ENCODE data around the gene TRIM10. TPM values are rescaled to one million over a fixed set of nuclear protein-coding genes. Genes with fewer than 3 reads are reported as not detected.

TRIM10 gene
- total RNA-seq, 1 donor from 2014 or later: not detected

- intact Hi-C loops (cut with DNase I): no loop called here
- Histone ChIP-seq H3K27me3 (peaks cover 45% of the 10 kb centered on the region), H3K27ac (no peak overlapping the region), H3K9me3 (no peaks in the 10 kb centered on the region), H3K36me3 (no peaks in the 10 kb centered on the region), H3K4me3 (no peak overlapping the region), H3K4me1 (peaks cover 13% of the 10 kb centered on the region)
- ATAC-seq: peak; percentile 96
- DNase-seq: peak; percentile 68
- TF ChIP-seq CTCF (IDR thresholded peaks at IDR 0.05): peak; percentile 99
These were observed 29.8 kb downstream of the TRIM10 start for GRCh38 chr6:30130887-30131862.

GRCh38 chr6:30130179-30130679, 30.8 kb downstream of the TRIM10 start:
- ATAC-seq (peak; percentile 8), DNase-seq (no peak)
- intact Hi-C loops (cut with DNase I): no loop called here
- no peaks in the 10 kb centered on the region for H3K36me3 ChIP-seq
- peaks cover 45% of the 10 kb centered on the region for H3K27me3 ChIP-seq
- TF ChIP-seq CTCF (IDR thresholded peaks at IDR 0.05): no peak
- no peaks in the 10 kb centered on the region for H3K9me3 ChIP-seq
- H3K27ac ChIP-seq: no peak overlapping the region
- peaks cover 13% of the 10 kb centered on the region for H3K4me1 ChIP-seq
- H3K4me3 ChIP-seq: no peak overlapping the region

GRCh38 chr6:30129265-30130178, 31.5 kb downstream of the TRIM10 start:
- Histone ChIP-seq H3K36me3 (no peaks in the 10 kb centered on the region), H3K4me3 (no peak overlapping the region), H3K27ac (no peak overlapping the region), H3K27me3 (peaks cover 43% of the 10 kb centered on the region), H3K9me3 (no peaks in the 10 kb centered on the region), H3K4me1 (peaks cover 13% of the 10 kb centered on the region)
- ATAC-seq (peak; percentile 56), DNase-seq (no peak)
- intact Hi-C loops (cut with DNase I): no loop called here
- no peak for TF ChIP-seq CTCF (IDR thresholded peaks at IDR 0.05)

GRCh38 chr6:30127238-30128093, 33.5 kb downstream of the TRIM10 start:
- peaks cover 13% of the 10 kb centered on the region for H3K4me1 ChIP-seq
- no peak for DNase-seq
- TF ChIP-seq CTCF (IDR thresholded peaks at IDR 0.05): no peak
- peak; percentile 18 for ATAC-seq
- intact Hi-C loops (cut with DNase I): no loop called here
- H3K27me3 ChIP-seq: peaks cover 34% of the 10 kb centered on the region
- H3K4me3 ChIP-seq: peak overlapping the region; percentile 12
- no peak overlapping the region for H3K27ac ChIP-seq
- no peaks in the 10 kb centered on the region for H3K36me3 ChIP-seq
- no peaks in the 10 kb centered on the region for H3K9me3 ChIP-seq

- H3K4me3 ChIP-seq: no peak overlapping the region
- peaks cover 13% of the 10 kb centered on the region for H3K27me3 ChIP-seq
- TF ChIP-seq CTCF (IDR thresholded peaks at IDR 0.05): no peak
- H3K4me1 ChIP-seq: no peaks in the 10 kb centered on the region
- H3K9me3 ChIP-seq: no peaks in the 10 kb centered on the region
- intact Hi-C loops (cut with DNase I): no loop called here
- ATAC-seq: no peak
- H3K27ac ChIP-seq: no peak overlapping the region
- no peaks in the 10 kb centered on the region for H3K36me3 ChIP-seq
- no peak for DNase-seq
These were observed 38.5 kb downstream of the TRIM10 start for GRCh38 chr6:30122515-30122914.
